ENCODE data around the gene TMEM237.

DNA sequence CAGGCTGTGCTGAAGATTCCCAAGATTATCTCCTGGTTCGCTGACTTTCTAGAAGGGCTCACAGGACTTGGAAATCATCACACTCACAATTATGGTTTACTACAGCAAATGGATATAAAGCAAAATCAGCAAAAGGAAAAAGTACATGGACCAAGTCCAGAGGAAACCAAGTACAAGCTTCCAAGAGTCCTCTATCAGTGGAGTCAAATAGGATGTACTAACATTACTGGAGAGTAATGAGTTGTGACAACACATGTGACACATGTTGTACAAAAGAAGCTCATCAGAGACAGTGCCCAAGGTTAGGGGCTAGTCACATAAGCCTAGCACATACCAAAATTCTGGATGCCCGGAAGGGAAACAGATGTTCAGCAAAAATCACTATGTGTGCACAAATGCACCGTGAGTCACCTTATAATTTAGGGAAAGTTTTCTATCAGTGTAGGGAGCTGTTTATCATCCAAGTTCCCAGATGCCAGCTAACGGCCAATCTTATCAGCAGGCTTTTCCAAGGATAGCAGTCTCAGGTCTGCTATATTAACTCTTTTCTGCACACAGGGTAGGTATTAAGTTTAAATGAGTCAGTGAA, 9.5 kb downstream of the TMEM237 start:
- TF ChIP-seq, protein P1, sequence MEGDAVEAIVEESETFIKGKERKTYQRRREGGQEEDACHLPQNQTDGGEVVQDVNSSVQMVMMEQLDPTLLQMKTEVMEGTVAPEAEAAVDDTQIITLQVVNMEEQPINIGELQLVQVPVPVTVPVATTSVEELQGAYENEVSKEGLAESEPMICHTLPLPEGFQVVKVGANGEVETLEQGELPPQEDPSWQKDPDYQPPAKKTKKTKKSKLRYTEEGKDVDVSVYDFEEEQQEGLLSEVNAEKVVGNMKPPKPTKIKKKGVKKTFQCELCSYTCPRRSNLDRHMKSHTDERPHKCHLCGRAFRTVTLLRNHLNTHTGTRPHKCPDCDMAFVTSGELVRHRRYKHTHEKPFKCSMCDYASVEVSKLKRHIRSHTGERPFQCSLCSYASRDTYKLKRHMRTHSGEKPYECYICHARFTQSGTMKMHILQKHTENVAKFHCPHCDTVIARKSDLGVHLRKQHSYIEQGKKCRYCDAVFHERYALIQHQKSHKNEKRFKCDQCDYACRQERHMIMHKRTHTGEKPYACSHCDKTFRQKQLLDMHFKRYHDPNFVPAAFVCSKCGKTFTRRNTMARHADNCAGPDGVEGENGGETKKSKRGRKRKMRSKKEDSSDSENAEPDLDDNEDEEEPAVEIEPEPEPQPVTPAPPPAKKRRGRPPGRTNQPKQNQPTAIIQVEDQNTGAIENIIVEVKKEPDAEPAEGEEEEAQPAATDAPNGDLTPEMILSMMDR (IDR thresholded peaks at IDR 0.05) = no peak
- no peak for TF ChIP-seq POLR2A (IDR thresholded peaks at IDR 0.05)
- TF ChIP-seq POLR2AphosphoS5 (IDR thresholded peaks at IDR 0.05) = no peak
